HG02588 (cell line): ENCODE results near the gene TSHR.
A peak's percentile ranks its signal among the peaks of the same experiment; 100 is the strongest.

Experiments
- ATAC-seq: cut with Tn5 transposase; IDR thresholded peaks from one replicate; pipeline ENCODE4 v1.9.1; 2021; ENCODE audit warnings: mild to moderate bottlenecking, moderate library complexity; ENCODE audit not compliant: unreplicated experiment

Gene TSHR

GRCh38 chr14:81127785-81128184 is 172.4 kb downstream of the TSHR start:
- no peak for ATAC-seq

- ATAC-seq: no peak
Measured at GRCh38 chr14:81129242-81129641, 173.8 kb downstream of the TSHR start.

GRCh38 chr14:81132468-81132867 is 177.0 kb downstream of the TSHR start:
- ATAC-seq: no peak

GRCh38 chr14:81133400-81133799 is 178.0 kb downstream of the TSHR start:
- ATAC-seq: no peak

- ATAC-seq: no peak
Measured at GRCh38 chr14:81137316-81137715, 181.9 kb downstream of the TSHR start.

GRCh38 chr14:81138429-81138828 is 183.0 kb downstream of the TSHR start:
- ATAC-seq: no peak

GRCh38 chr14:81141426-81141825 is 186.0 kb downstream of the TSHR start:
- no peak for ATAC-seq

GRCh38 chr14:81143793-81144192 is 188.4 kb downstream of the TSHR start:
- ATAC-seq: no peak

- no peak for ATAC-seq
Measured at GRCh38 chr14:81144824-81145603, 189.6 kb downstream of the TSHR start.

- no peak for ATAC-seq
Measured at GRCh38 chr14:81147140-81147897, 191.9 kb downstream of the TSHR start.

GRCh38 chr14:81148635-81149034 is 193.2 kb downstream of the TSHR start:
- ATAC-seq: no peak

- no peak for ATAC-seq
Measured at GRCh38 chr14:81153187-81153586, 197.8 kb downstream of the TSHR start.

- ATAC-seq: no peak
Measured at GRCh38 chr14:81157431-81157830, 202.0 kb downstream of the TSHR start.

GRCh38 chr14:81161088-81161487 is 205.7 kb downstream of the TSHR start:
- ATAC-seq: no peak

- ATAC-seq: no peak
Measured at GRCh38 chr14:81161749-81162148, 206.3 kb downstream of the TSHR start.

- ATAC-seq: no peak
Measured at GRCh38 chr14:81162941-81163340, 207.5 kb downstream of the TSHR start.

GRCh38 chr14:81164167-81164774 is 208.8 kb downstream of the TSHR start:
- peak; percentile 95 for ATAC-seq

- no peak for ATAC-seq
Measured at GRCh38 chr14:81165188-81165587, 209.8 kb downstream of the TSHR start.

GRCh38 chr14:81166121-81166520 is 210.7 kb downstream of the TSHR start:
- ATAC-seq: no peak

- no peak for ATAC-seq
Measured at GRCh38 chr14:81169267-81169666, 213.8 kb downstream of the TSHR start.

- ATAC-seq: peak; percentile 15
Measured at GRCh38 chr14:81169711-81170103, 214.3 kb downstream of the TSHR start.
